Spleen (tissue), 11 donors: ENCODE results near the gene TEKTIP1. TPM values are rescaled to one million over a fixed set of nuclear protein-coding genes. Genes with fewer than 3 reads are reported as not detected.

Source experiments
- DNase-seq: peaks from one replicate; pipeline ENCODE4 v3.0.0-alpha.2; 2020
- H3K27ac ChIP-seq, 8 donors: fragments of 200-600 bp; sonication (generic) in 7 of 8; 1 replicate in 4 of 8; 2 replicates in 4 of 8; pipeline versions ENCODE4 v1.5.0 to v1.8.0; 2016 to 2021; ENCODE audit warnings: inconsistent platforms in 4 of 8, mild to moderate bottlenecking in 4 of 8, moderate library complexity in 1 of 8
- H3K27me3 ChIP-seq, 7 donors: fragments of 200-600 bp; sonication (generic) in 6 of 7; replicated peaks in 1 of 7; 1 replicate in 4 of 7; 2 replicates in 3 of 7; pipeline versions ENCODE4 v1.5.0 to v1.8.0; 2016 to 2021; ENCODE audit warnings: inconsistent platforms in 3 of 7, mild to moderate bottlenecking in 1 of 7
- H3K36me3 ChIP-seq, 6 donors: fragments of 200-600 bp; sonication (generic) in 5 of 6; 1 replicate in 4 of 6; 2 replicates in 2 of 6; pipeline versions ENCODE4 v1.5.0 to v1.8.0; 2016 to 2021; ENCODE audit warnings: inconsistent platforms in 2 of 6
- H3K4me1 ChIP-seq, 6 donors: fragments of 200-600 bp; sonication (generic) in 5 of 6; 1 replicate in 3 of 6; 2 replicates in 3 of 6; pipeline versions ENCODE4 v1.5.0 to v1.8.0; 2016 to 2021; ENCODE audit warnings: inconsistent platforms in 3 of 6
- H3K4me3 ChIP-seq, 8 donors: fragments of 200-600 bp; sonication (generic) in 7 of 8; 1 replicate in 4 of 8; 2 replicates in 4 of 8; pipeline versions ENCODE4 v1.5.0 to v1.8.0; 2016 to 2021; ENCODE audit warnings: inconsistent platforms in 4 of 8, mild to moderate bottlenecking in 4 of 8, moderate library complexity in 2 of 8
- H3K9me3 ChIP-seq, 8 donors: fragments of 200-600 bp; sonication (generic) in 7 of 8; 1 replicate in 4 of 8; 2 replicates in 4 of 8; pipeline versions ENCODE4 v1.5.0 to v1.8.0; 2016 to 2021; ENCODE audit warnings: inconsistent platforms in 4 of 8
- POLR2A ChIP-seq, 3 donors: fragments of 450-650 bp; IDR thresholded peaks; one replicate each; pipeline ENCODE4 v1.5.1; 2017; ENCODE audit warnings: antibody characterized with exemption in 3 of 3, mild to moderate bottlenecking in 1 of 3
- POLR2AphosphoS5 ChIP-seq, 3 donors: sonication (generic); formaldehyde crosslinking; IDR thresholded peaks; one replicate each; pipeline ENCODE4 v1.5.1; 2017; ENCODE audit warnings: antibody characterized with exemption in 3 of 3
- WGBS, 5 donors: extraction: QIAGEN DNeasy Blood & Tissue Kit in 3 of 5; methylation state at CpG; one replicate each; pipeline versions ENCODE4 v1.1.5 to v1.1.7; 2013 to 2018; 5-methylcytosine and 5-hydroxymethylcytosine counted together
- intact Hi-C: fragments of 100-400 bp; cut with DNase I; formaldehyde crosslinking; loops from one replicate; pipeline ENCODE4 v1.15.0; 2023; ENCODE audit warnings: low total_unique reads
- polyA plus RNA-seq, 3 donors: library from polyadenylated mRNA; stranded (reverse); fragments of 200-250 nt; gene quantifications; one replicate each; pipeline ENCODE4 v1.2.1, GENCODE V29; 2013
- total RNA-seq, 7 donors: library from RNA; depleted of rRNA in 3 of 7; stranded (reverse); fragments of >200 nt in 3 of 7; fragmentation: NEBNext Ultra II Directional in 4 of 7; extraction: Animal tissue kit (Norgen Biotek cat#: 25700) in 4 of 7; gene quantifications; one replicate each; pipeline versions ENCODE4 v1.1.0 to v1.2.1, GENCODE V29; 2016 to 2021
- TF ChIP-seq, protein P1 (sequence below), 11 experiments: fragments of 200-600 bp in 7 of 11; fragments of 450-650 bp in 4 of 11; sonication (generic) in 4 of 11; IDR thresholded peaks in 8 of 11; conservative IDR thresholded peaks in 3 of 11; 1 replicate in 7 of 11; 2 replicates in 4 of 11; pipeline versions ENCODE4 v1.4.0 to v1.8.0; 2016 to 2021; ENCODE audit warnings: antibody characterized with exemption in 11 of 11, inconsistent platforms in 4 of 11, mild to moderate bottlenecking in 1 of 11
- donor health status: healthy with polysubstance abuse.
- donor health status: DM: no; HTN: no; CAD: no; lungs with moderate emphysema.
- donor health status: DM: no; HTN: no; CAD: no.
- donor health status: Bipolar disorder and iron deficiency.
- donor health status: healthy.
- donor health status: DM: no; HTN: no; CAD: no.
- donor health status: DM: yes; HTN: yes; CAD: no.

The TEKTIP1 gene
- total and polyA plus RNA-seq, 10 donors = 1.2 to 7.4 (median 3.1) TPM; not detected in 1

DNA sequence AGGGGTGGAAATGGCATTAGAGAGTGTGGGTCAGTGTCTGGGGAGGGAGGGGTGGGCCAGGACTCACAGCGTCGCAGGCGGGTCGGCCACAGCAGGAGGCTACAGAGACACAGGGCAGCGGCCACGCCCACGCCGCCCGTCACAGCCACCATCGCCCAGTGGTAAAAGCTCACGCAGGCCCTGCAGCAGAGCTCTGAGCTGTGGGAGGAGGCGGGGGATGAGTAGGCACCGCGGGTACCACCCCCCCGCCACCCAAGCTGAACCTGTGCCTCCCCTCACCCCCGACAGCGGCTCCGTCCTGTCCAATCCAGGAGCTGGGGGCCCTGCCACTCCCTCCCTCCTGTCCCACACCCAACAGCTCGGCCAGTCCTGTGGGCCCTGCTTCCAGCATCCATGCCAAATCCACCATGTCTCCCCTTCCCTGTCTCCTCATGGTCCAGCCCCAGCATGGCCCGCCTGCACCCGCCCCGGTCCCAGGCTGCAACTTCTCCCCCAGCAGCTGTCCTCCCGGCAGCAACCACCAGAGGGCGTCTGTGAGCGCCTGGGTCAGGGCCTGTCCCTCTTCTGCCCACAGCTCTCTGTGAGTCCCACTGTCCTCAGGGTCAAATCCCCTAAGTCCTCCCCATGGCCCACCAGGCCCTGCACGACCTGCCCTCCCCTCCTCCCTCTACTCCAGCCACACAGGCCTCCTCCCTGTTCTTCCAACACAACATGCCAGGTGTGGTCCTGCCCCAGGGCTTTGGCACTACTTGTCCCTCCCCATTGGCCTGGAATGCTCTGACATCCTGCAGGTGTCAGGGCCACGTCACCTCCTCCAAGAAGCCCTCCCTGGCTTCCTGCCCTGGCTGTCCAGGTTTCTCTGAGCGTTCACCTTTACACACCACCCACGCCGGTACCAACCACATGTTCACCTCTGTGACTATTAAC is 6.0 kb downstream of the TEKTIP1 start:
- peak overlapping the region in 3 of 8 donors; percentile 1 to 50 (median 33) for H3K27ac ChIP-seq
- peaks cover 0 to 44% (median 17%) of the 10 kb centered on the region in 6 donors for H3K4me1 ChIP-seq
- H3K9me3 ChIP-seq = no peaks in the 10 kb centered on the region
- TF ChIP-seq POLR2A (IDR thresholded peaks at IDR 0.05) (no peak), POLR2AphosphoS5 (IDR thresholded peaks at IDR 0.05) (peak; percentile 63 to 77 (median 64))
- TF ChIP-seq, protein P1, sequence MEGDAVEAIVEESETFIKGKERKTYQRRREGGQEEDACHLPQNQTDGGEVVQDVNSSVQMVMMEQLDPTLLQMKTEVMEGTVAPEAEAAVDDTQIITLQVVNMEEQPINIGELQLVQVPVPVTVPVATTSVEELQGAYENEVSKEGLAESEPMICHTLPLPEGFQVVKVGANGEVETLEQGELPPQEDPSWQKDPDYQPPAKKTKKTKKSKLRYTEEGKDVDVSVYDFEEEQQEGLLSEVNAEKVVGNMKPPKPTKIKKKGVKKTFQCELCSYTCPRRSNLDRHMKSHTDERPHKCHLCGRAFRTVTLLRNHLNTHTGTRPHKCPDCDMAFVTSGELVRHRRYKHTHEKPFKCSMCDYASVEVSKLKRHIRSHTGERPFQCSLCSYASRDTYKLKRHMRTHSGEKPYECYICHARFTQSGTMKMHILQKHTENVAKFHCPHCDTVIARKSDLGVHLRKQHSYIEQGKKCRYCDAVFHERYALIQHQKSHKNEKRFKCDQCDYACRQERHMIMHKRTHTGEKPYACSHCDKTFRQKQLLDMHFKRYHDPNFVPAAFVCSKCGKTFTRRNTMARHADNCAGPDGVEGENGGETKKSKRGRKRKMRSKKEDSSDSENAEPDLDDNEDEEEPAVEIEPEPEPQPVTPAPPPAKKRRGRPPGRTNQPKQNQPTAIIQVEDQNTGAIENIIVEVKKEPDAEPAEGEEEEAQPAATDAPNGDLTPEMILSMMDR (IDR thresholded peaks at IDR 0.05 in 8 of 11, conservative IDR thresholded peaks at IDR 0.05 in 3 of 11) = peak; percentile 89 to 98 (median 94)
- intact Hi-C loops = no loop called here
- H3K36me3 ChIP-seq = peaks cover 0 to 86% (median 39%) of the 10 kb centered on the region in 6 donors
- 54 to 73% (median 64%) methylated on average over 17 to 30 of the region's 30 CpGs for WGBS, 5 donors
- peak; percentile 94 for DNase-seq
- H3K4me3 ChIP-seq = no peak overlapping the region
- no peaks in the 10 kb centered on the region for H3K27me3 ChIP-seq

DNA sequence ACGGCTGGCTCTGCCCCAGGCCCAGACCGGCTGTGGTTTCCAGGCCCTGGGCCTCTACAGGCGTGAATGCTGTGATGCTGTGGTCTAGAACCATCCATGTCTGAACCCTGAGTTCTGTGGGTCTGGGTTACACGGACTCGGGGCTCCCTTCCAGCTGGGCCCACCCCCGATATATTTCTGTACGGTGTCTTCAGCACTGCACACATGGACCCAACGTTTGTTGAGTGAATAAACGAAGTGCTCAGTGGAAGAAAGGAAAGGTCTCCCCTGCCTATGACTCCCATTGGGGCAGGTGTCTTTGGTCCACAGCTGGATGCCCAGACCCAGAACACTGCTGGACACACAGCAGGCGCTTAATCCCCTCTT is 6.7 kb downstream of the TEKTIP1 start:
- no peak for TF ChIP-seq POLR2AphosphoS5 (IDR thresholded peaks at IDR 0.05)
- TF ChIP-seq, protein P1 (IDR thresholded peaks at IDR 0.05 in 8 of 11, conservative IDR thresholded peaks at IDR 0.05 in 3 of 11) = no peak
- no peak for TF ChIP-seq POLR2A (IDR thresholded peaks at IDR 0.05)
- WGBS, 5 donors = 72 to 83% (median 74%) methylated on average over 10 of the region's 10 CpGs
- peak overlapping the region in 3 of 8 donors; percentile 1 to 50 (median 33) for H3K27ac ChIP-seq
- no peak overlapping the region for H3K4me3 ChIP-seq
- DNase-seq = no peak
- H3K4me1 ChIP-seq = peaks cover 0 to 48% (median 17%) of the 10 kb centered on the region in 6 donors
- intact Hi-C loops = no loop called here
- no peaks in the 10 kb centered on the region for H3K9me3 ChIP-seq
- no peaks in the 10 kb centered on the region for H3K27me3 ChIP-seq
- H3K36me3 ChIP-seq = peaks cover 0 to 90% (median 40%) of the 10 kb centered on the region in 6 donors

DNA sequence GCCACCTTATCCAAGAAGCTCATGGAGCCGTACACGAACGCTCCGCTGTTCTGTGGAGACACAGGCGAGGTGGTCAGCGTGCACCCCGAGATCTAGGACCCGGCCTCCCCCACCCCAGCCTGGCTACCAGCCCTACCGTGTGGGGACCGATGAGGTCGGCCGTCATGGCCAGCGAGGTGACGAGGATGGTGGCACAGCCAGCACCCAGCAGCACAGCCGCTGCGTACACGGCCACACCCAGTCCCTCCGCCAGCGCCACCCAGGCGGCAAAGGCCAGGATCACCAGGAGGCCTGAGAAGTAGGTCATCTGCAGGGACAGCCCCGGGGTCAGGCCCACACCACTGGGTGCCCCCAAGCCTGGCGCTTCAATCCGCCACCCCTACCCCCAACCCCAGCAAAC is 7.1 kb downstream of the TEKTIP1 start:
- TF ChIP-seq POLR2AphosphoS5 (IDR thresholded peaks at IDR 0.05) (peak in 1 of 3 donors; percentile 62), POLR2A (IDR thresholded peaks at IDR 0.05) (no peak)
- intact Hi-C loops = no loop called here
- H3K27me3 ChIP-seq = no peaks in the 10 kb centered on the region
- no peak overlapping the region for H3K4me3 ChIP-seq
- no peak for DNase-seq
- no peaks in the 10 kb centered on the region for H3K9me3 ChIP-seq
- peaks cover 0 to 95% (median 42%) of the 10 kb centered on the region in 6 donors for H3K36me3 ChIP-seq
- peak overlapping the region in 1 of 8 donors; percentile 33 for H3K27ac ChIP-seq
- WGBS, 5 donors = 89 to 93% (median 92%) methylated on average over 14 to 23 of the region's 23 CpGs
- peaks cover 0 to 53% (median 17%) of the 10 kb centered on the region in 6 donors for H3K4me1 ChIP-seq

DNA sequence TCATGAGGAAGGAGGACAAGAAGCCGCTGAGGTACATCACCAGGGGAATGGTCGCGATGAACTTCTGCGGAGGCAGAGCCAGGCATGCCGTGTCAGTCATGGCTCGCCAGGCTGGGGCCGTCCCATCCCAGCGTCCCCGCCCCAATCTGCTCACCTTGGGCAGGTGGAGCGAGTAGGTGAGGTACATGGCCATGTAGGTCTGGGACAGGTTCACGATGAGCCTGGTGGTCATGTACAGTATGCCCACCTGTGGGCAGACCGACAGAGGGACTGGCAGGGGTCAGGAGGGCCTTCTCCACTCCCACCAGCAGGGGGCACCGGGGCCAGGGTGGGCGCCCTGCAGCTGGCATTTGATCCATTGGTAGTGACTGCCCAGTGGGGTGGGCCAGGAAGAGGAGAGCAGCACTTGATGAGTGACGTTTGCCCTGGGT is 8.3 kb downstream of the TEKTIP1 start:
- Histone ChIP-seq H3K27ac (peak overlapping the region in 3 of 8 donors; percentile 54 to 76 (median 75)), H3K4me3 (peak overlapping the region in 1 of 8 donors; percentile 50), H3K4me1 (peaks cover 3 to 64% (median 21%) of the 10 kb centered on the region in 6 donors), H3K27me3 (no peaks in the 10 kb centered on the region), H3K9me3 (no peaks in the 10 kb centered on the region), H3K36me3 (peaks cover 0 to 90% (median 42%) of the 10 kb centered on the region in 6 donors)
- TF ChIP-seq POLR2AphosphoS5 (IDR thresholded peaks at IDR 0.05) (peak; percentile 27 to 59 (median 33)), POLR2A (IDR thresholded peaks at IDR 0.05) (no peak)
- TF ChIP-seq, protein P1 (IDR thresholded peaks at IDR 0.05 in 8 of 11, conservative IDR thresholded peaks at IDR 0.05 in 3 of 11) = peak; percentile 7 to 68 (median 54)
- intact Hi-C loops = no loop called here
- DNase-seq = no peak
- 86 to 97% (median 90%) methylated on average over 10 to 15 of the region's 15 CpGs for WGBS, 5 donors
